SK-N-SH (cell line): ENCODE data around the gene KCNAB3. TPM values are rescaled to one million over a fixed set of nuclear protein-coding genes. Genes with fewer than 3 reads are reported as not detected.

ENCODE experiments used
- CTCF ChIA-PET: fragments of 300-600, 350-600 bp; formaldehyde crosslinking; extraction: SDS; loops from one replicate; lab custom pipeline; 2021; lab: Yijun Ruan, JAX
- POLR2A ChIA-PET: fragments of 350-600 bp; sonication (Branson Sonifier 250); formaldehyde crosslinking; extraction: SDS; loops from one replicate; lab custom pipeline; 2020; ENCODE audit warnings: antibody characterized with exemption, inconsistent platforms; lab: Yijun Ruan, JAX
- DNase-seq: peaks from one replicate; pipeline ENCODE4 v3.0.0; 2012
- H2AFZ ChIP-seq: fragments of 200-600 bp; sonication (generic); 2 replicates; pipeline ENCODE4 v1.8.1; 2016; ENCODE audit warnings: antibody characterized with exemption, mild to moderate bottlenecking, low read depth
- H3F3A ChIP-seq: fragments of 200-600 bp; sonication (generic); replicated peaks from 2 replicates; pipeline ENCODE3; 2016; ENCODE audit warnings: antibody characterized with exemption, mild to moderate bottlenecking; ENCODE audit not compliant: insufficient read depth
- H3K27ac ChIP-seq, 2 experiments: fragments of 200-500 bp in 1 of 2; fragments of 200-600 bp in 1 of 2; sonication (Bioruptor generic) in 1 of 2; sonication (generic), shearing (Covaris generic) in 1 of 2; 2 replicates each; pipeline versions ENCODE4 v1.5.1 to v1.6.1; 2014 to 2016; ENCODE audit warnings: low read depth in 2 of 2, inconsistent platforms in 1 of 2, low read length in 1 of 2, mild to moderate bottlenecking in 1 of 2, mixed read lengths in 1 of 2
- H3K27me3 ChIP-seq: fragments of 200-600 bp; sonication (generic), shearing (Covaris generic); 2 replicates; pipeline ENCODE4 v1.6.1; 2016; ENCODE audit warnings: mixed run types; ENCODE audit not compliant: insufficient read depth
- H3K36me3 ChIP-seq, 2 experiments: fragments of 200-500 bp in 1 of 2; fragments of 200-600 bp in 1 of 2; sonication (Bioruptor generic) in 1 of 2; sonication (generic) in 1 of 2; replicated peaks in 1 of 2; 2 replicates each; pipeline versions ENCODE3 to v1.5.1; 2014 to 2016; ENCODE audit warnings: low read length in 1 of 2, mild to moderate bottlenecking in 1 of 2; ENCODE audit not compliant: insufficient read depth in 2 of 2, control insufficient read depth in 1 of 2
- H3K4me1 ChIP-seq, 2 experiments: fragments of 200-500 bp in 1 of 2; fragments of 200-600 bp in 1 of 2; sonication (Bioruptor generic) in 1 of 2; sonication (generic), shearing (Covaris generic) in 1 of 2; 2 replicates each; pipeline versions ENCODE4 v1.5.1 to v1.6.1; 2014 to 2016; ENCODE audit warnings: low read depth in 1 of 2, low read length in 1 of 2, mixed run types in 1 of 2; ENCODE audit not compliant: insufficient read depth in 2 of 2, control insufficient read depth in 1 of 2
- H3K4me2 ChIP-seq: fragments of 200-600 bp; sonication (generic), shearing (Covaris generic); 2 replicates; pipeline ENCODE4 v1.6.1; 2017; ENCODE audit warnings: mixed run types
- H3K4me3 ChIP-seq, 2 experiments: fragments of 200-500 bp in 1 of 2; fragments of 200-600 bp in 1 of 2; sonication (Bioruptor generic) in 1 of 2; sonication (generic), shearing (Covaris generic) in 1 of 2; 2 replicates each; pipeline versions ENCODE4 v1.5.1 to v1.8.1; 2014 to 2016; ENCODE audit warnings: low read depth in 2 of 2, inconsistent platforms in 1 of 2, low read length in 1 of 2, mild to moderate bottlenecking in 1 of 2, mixed read lengths in 1 of 2, moderate library complexity in 1 of 2
- H3K79me2 ChIP-seq: fragments of 200-600 bp; sonication (generic); 2 replicates; pipeline ENCODE4 v1.8.1; 2017; ENCODE audit warnings: mild to moderate bottlenecking; ENCODE audit not compliant: insufficient read depth
- H3K9ac ChIP-seq: fragments of 200-600 bp; sonication (generic); 2 replicates; pipeline ENCODE4 v1.6.1; 2017; ENCODE audit warnings: mixed run types
- H3K9me2 ChIP-seq: fragments of 200-600 bp; sonication (generic); 2 replicates; pipeline ENCODE4 v1.6.1; 2017; ENCODE audit warnings: mixed run types
- H3K9me3 ChIP-seq: fragments of 200-600 bp; sonication (generic); 2 replicates; pipeline ENCODE4 v1.6.1; 2017; ENCODE audit warnings: mixed run types, mild to moderate bottlenecking, moderate library complexity
- H4K20me1 ChIP-seq: fragments of 200-600 bp; sonication (generic); 2 replicates; pipeline ENCODE4 v1.6.1; 2017; ENCODE audit warnings: mild to moderate bottlenecking, mixed run types; ENCODE audit not compliant: insufficient read depth
- CHD2 ChIP-seq: fragments of 150-350 bp; IDR thresholded peaks from 2 replicates; pipeline ENCODE4 v1.6.1; 2018; ENCODE audit warnings: low read length; ENCODE audit not compliant: partially characterized antibody
- EZH2phosphoT487 ChIP-seq: fragments of 200-600 bp; sonication (generic); IDR thresholded peaks from 2 replicates; pipeline ENCODE4 v1.6.1; 2017; ENCODE audit warnings: low read depth, mixed run types, mild to moderate bottlenecking, antibody characterized with exemption, moderate library complexity, borderline replicate concordance
- GABPA ChIP-seq: IDR thresholded peaks from 2 replicates; pipeline ENCODE4 v1.4.0; 2012; ENCODE audit warnings: low read depth, mild to moderate bottlenecking
- MXI1 ChIP-seq: IDR thresholded peaks from 2 replicates; pipeline ENCODE4 v1.6.1; 2012; ENCODE audit warnings: mild to moderate bottlenecking, low read depth, low read length, improper control_type of control experiment
- RXRA ChIP-seq: IDR thresholded peaks from 2 replicates; pipeline ENCODE4 v1.4.0; 2012; ENCODE audit warnings: low read depth, mild to moderate bottlenecking, borderline replicate concordance
- TAF1 ChIP-seq: IDR thresholded peaks from 2 replicates; pipeline ENCODE4 v1.6.1; 2012; ENCODE audit warnings: low read depth, mild to moderate bottlenecking, low read length, moderate library complexity, borderline replicate concordance
- TCF12 ChIP-seq: IDR thresholded peaks from 2 replicates; pipeline ENCODE4 v1.4.0; 2012
- YY1 ChIP-seq: IDR thresholded peaks from 2 replicates; pipeline ENCODE4 v1.4.0; 2012; ENCODE audit warnings: low read depth, mild to moderate bottlenecking
- WGBS: methylation state at CpG from one replicate; pipeline ENCODE4 v1.1.6; 2017; ENCODE audit warnings: low lambda C conversion rate; 5-methylcytosine and 5-hydroxymethylcytosine counted together
- polyA plus RNA-seq, 3 experiments: library from polyadenylated mRNA; depleted of rRNA; stranded (reverse); fragments of >200 nt; gene quantifications; 2 replicates each; pipeline ENCODE4 v1.2.3, GENCODE V29; 2012
- TF ChIP-seq, protein P1 (sequence below): fragments of 200-600 bp; sonication (generic); IDR thresholded peaks from 2 replicates; pipeline ENCODE4 v1.6.1; 2017; ENCODE audit warnings: antibody characterized with exemption, mild to moderate bottlenecking, moderate library complexity
- TF ChIP-seq, protein P2 (sequence below): fragments of 150-350 bp; IDR thresholded peaks from 2 replicates; pipeline ENCODE4 v1.6.1; 2017; ENCODE audit warnings: antibody characterized with exemption, low read length, low read depth, borderline replicate concordance

Gene KCNAB3
- polyA plus RNA-seq, 1 of the 3 experiments (the other 2 are of a cell fraction) = 4.4 TPM

DNA sequence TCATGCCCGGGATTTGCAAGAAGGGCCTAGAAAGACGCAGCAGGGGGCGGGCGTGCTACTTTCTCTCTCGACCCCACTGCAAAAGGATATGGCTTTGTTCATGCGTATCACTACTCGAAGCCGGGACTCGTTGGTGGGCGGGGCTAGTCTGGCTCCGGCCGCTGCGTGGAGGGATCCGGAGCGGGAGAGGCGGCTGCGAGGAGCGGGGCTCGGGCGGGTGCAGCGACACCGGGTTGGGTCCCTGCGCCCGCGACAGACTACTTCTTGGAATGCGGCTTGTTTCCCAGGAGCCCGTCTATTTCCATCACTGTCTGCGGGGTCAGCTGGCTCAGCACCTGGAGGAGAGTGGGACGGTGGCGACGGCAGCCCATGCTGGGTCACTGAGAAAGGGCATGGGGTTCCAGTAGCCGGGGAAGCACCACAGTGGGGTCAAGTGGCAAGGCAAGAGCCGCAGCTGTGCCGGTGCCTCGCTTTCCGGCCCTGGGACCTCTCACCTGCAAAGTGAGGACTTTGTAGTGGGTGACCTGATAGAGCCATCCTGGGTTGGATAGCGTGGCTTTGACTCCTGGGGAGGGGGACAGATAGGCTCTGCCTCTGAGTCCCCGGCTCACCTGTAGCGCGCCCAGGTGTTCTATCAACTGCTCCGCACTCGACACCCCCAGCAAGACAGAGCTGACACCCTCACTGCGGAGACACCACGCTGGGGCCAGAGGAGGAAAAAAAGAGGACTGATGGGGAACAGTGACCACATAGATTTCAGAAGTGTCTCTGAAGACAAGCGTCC is 6.6 kb downstream of the KCNAB3 start:
- TF ChIP-seq RXRA = no peak
- no peak for TF ChIP-seq YY1
- no peak for TF ChIP-seq TAF1
- TF ChIP-seq, protein P1, sequence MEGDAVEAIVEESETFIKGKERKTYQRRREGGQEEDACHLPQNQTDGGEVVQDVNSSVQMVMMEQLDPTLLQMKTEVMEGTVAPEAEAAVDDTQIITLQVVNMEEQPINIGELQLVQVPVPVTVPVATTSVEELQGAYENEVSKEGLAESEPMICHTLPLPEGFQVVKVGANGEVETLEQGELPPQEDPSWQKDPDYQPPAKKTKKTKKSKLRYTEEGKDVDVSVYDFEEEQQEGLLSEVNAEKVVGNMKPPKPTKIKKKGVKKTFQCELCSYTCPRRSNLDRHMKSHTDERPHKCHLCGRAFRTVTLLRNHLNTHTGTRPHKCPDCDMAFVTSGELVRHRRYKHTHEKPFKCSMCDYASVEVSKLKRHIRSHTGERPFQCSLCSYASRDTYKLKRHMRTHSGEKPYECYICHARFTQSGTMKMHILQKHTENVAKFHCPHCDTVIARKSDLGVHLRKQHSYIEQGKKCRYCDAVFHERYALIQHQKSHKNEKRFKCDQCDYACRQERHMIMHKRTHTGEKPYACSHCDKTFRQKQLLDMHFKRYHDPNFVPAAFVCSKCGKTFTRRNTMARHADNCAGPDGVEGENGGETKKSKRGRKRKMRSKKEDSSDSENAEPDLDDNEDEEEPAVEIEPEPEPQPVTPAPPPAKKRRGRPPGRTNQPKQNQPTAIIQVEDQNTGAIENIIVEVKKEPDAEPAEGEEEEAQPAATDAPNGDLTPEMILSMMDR = no peak
- TF ChIP-seq, protein P2, sequence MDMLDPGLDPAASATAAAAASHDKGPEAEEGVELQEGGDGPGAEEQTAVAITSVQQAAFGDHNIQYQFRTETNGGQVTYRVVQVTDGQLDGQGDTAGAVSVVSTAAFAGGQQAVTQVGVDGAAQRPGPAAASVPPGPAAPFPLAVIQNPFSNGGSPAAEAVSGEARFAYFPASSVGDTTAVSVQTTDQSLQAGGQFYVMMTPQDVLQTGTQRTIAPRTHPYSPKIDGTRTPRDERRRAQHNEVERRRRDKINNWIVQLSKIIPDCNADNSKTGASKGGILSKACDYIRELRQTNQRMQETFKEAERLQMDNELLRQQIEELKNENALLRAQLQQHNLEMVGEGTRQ = no peak
- TF ChIP-seq TCF12 = no peak
- TF ChIP-seq MXI1 = no peak
- Histone ChIP-seq H4K20me1 (no peaks in the 10 kb centered on the region), H3K9me2 (no peaks in the 10 kb centered on the region), H3K27ac (no peak overlapping the region), H2AFZ (no peak overlapping the region), H3K4me2 (no peak overlapping the region), H3K9ac (no peak overlapping the region), H3K79me2 (no peaks in the 10 kb centered on the region), H3K27me3 (no peaks in the 10 kb centered on the region), H3F3A (peaks cover 7% of the 10 kb centered on the region), H3K4me3 (no peak overlapping the region), H3K9me3 (no peaks in the 10 kb centered on the region), H3K36me3 (peaks cover 3 to 4% of the 10 kb centered on the region in 2 experiments), H3K4me1 (no peaks in the 10 kb centered on the region)
- CTCF ChIA-PET = interaction anchor here (1.1 kb wide), 1 partner anchor 60 kb away, joined by 3 read pairs; no protein-coding TSS in a partner anchor
- POLR2A ChIA-PET = no interaction called here
- 92% methylated on average over 40 of the region's 45 CpGs for WGBS
- DNase-seq = no peak

DNA sequence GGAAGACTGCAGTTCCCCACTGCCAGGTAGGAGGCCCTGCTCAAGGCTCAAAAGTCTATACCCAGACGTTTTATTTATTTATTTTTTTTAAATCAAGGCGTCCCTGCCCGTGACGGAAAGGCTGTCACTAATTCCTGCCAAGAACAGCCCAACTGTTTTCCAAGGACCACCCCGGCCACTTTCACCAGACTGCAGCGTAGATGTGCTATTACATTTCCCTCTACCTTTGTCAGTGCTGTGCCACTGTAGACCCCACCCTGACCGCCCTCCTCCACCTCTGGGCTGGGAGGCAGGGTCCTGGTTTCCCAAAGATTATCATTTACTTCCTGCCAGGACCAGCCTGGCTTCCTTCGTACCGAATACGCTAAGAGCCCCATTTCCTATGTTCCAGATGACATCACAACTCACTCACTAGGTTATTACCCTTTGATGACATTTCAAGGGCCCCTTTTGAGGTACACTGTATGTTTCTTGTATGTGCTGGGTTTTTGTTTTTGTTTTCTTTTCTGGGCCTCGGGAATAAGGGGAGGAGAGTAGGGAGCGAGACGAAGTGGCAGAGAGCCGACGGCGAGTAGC is 7.3 kb downstream of the KCNAB3 start:
- Histone ChIP-seq H3K27me3 (no peaks in the 10 kb centered on the region), H3K36me3 (peaks cover 0 to 2% of the 10 kb centered on the region in 2 experiments), H3K4me1 (no peaks in the 10 kb centered on the region), H4K20me1 (no peaks in the 10 kb centered on the region), H3K9me3 (no peaks in the 10 kb centered on the region), H3K4me2 (no peak overlapping the region), H3K4me3 (no peak overlapping the region), H3K27ac (no peak overlapping the region), H2AFZ (no peak overlapping the region), H3K9ac (no peak overlapping the region), H3F3A (peaks cover 7% of the 10 kb centered on the region), H3K9me2 (no peaks in the 10 kb centered on the region), H3K79me2 (no peaks in the 10 kb centered on the region)
- 87% methylated on average over 16 of the region's 16 CpGs for WGBS
- TF ChIP-seq EZH2phosphoT487 (no peak), CHD2 (no peak), GABPA (no peak)
- POLR2A ChIA-PET = no interaction called here
- DNase-seq = no peak
- CTCF ChIA-PET = interaction anchor here (0.9 to 1.8 kb wide), 3 partner anchors 66 to 119 kb away, joined by 3 to 8 read pairs (median 4); no protein-coding TSS in a partner anchor
